CD4-positive, alpha-beta T cell treated with Interleukin-21 for 1 hour (primary cell): ENCODE measurements around the gene IL10RB.
A peak's percentile ranks its signal among the peaks of the same experiment; 100 is the strongest.
"Not testable (repeated sequence)": the region's sequence is repeated elsewhere in the genome, so short reads cannot be mapped to it uniquely, and the experiment has no call there.

Source experiments
- DNase-seq: peaks from one replicate; pipeline ENCODE4 v3.0.0-alpha.2; 2020

IL10RB gene

DNA sequence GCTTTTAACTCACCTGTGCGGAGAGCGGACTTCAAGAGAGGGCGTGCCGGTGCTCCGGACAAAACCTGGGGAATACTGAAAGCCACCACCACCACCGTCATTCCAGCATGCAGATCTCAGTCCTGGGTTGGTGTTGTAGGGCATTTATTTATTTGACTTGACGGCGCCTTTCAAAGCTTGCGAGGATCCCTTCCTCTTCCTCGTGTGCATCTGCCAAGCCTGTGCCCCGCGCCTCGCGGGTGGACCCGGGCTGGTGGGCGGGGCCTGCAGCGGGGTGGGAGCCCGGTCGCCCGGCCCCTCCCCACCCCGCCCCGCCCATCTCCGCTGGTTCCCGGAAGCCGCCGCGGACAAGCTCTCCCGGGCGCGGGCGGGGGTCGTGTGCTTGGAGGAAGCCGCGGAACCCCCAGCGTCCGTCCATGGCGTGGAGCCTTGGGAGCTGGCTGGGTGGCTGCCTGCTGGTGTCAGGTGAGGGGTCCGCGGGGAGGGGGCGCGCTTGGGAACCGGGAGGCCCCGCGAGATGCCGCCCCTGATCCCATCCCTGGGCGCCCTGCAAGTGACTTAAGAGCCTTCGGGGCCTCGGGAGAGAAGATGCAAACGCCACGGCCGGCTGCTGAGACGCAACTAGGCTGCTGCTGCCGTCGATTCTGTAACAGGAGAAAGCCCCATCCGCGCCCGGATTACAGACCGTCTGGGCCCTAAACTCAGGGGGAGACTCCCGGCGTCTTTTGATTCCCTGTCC lies at the start of gene IL10RB:
TSS of gene IL10RB (plus strand) at position 318 of the 739 bp plus-strand sequence. CDS start at position 417, 99 bp downstream.
- DNase-seq, result peak; percentile 76

DNA sequence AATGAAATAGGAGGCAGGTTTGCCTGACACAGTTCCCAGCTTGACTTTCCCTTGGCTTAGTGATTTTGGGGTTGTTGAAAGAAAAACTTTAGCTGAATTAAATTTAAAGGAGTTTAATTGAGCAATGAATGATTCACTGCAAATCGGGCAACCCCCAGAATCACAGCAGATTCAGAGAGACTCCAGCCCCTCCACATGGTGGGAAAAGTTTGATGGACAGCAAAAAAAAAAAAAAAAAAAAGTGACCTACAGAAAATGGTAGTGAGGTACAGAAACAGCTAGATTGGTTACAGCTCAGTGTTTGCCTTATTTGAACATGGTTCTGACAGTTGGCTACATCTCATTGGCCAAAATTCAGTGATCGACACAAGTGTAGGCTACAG lies 49.0 kb upstream of the IL10RB start:
- DNase-seq, result no peak

DNA sequence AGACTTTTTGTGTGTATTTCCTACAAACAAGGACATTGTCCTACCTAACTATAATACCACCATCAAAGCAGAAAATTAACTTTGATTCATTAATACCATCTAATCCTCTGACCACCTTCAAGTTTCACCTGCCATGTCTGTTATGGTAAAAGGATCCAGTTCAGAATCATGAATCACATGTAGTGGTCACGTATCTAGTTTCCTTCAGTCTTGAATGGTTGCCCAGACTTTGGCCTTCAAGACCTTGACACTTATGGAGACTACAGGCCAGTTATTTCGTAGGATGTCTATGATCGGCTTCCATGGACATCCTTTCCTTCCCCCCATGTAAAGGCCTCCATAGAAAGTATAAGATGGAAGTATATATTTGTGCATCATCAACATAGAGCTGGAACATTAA lies 46.9 kb upstream of the IL10RB start:
- no peak for DNase-seq

DNA sequence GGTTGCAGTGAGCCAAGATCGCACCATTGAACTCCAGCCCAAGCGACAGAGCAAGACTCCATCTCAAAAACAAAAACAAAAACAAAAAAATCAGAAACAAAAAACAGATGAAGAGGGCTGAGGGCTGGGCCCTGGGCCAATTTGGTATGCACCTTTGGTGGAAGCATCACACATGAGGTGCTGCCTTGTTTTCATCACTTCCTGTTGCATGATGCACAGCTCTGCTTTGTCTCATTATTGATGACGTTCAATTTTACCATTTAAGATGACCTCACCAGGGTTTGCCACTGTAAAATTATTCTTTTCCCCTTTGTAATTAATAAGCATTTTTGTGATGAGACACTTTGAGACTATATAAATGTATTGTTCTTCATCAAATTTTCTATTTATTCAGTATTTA lies 46.2 kb upstream of the IL10RB start:
- no peak for DNase-seq

DNA sequence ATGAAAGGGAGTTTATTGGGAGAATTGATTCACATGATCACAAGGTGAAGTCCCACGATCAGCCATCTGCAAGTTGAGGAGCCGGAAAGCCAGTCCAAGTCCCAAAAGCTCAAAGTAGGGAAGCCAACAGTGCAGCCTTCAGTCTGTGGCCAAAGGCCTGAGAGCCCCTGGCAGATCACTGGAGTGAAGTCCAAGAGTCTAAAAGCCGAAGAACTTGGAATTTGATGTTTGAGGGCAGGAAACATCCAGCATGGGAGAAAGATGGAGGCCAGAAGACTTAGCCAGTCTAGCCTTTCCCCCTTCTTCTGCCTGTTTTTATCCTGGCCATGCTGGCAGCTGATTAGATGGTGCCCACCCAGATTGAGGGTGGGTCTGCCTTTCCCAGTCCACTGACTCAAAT lies 40.8 kb upstream of the IL10RB start:
- not testable (repeated sequence) for DNase-seq

DNA sequence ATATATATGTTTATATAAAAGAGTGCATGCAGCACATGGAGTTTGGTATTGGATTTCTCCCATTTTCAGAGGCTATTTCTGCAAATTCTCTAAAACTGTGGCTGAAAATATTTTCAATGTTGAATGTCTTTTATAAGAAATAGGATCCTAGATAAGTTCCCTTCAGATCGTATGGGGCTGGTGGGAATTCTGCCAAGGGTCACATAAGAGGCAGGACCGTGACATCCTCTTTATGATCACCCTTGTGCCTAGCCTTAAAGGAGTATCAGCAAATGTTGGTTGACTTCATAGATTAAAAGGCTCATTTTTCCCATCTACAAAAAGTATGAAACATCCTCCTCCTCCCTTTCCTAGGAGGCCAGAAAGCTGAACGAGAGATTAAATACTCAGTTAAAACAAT lies 37.7 kb upstream of the IL10RB start:
- no peak for DNase-seq

DNA sequence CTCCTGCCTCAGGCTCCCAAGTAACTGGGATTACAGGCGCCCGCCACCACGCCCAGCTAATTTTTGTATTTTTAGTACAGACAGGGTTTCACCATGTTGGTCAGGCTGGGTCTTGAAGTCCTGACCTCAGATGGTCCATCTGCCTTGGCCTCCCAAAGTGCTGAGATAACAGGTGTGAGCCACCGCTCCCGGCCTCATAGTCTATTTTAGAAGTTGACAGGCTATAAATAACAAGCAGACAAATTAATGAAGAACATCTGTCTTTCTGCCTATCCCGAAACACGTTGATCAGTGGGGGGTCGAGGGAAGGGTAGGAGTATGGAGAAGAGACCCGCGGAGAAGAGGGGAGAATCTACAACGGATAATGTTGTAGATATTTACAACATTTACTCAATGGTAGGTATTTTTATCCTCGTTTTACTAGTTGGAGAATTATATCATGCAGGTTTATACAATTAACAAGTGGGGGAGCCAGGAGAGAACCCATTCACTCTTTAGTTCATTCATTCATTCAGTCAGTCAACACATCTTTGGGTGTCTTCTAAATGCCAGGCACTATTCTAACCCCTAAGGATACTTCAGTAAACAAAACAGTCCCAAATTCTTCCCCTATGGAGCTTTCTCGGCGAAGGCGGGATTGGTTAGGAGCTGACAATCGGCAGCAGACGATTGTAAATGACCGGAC lies 36.9 kb upstream of the IL10RB start:
- no peak for DNase-seq

DNA sequence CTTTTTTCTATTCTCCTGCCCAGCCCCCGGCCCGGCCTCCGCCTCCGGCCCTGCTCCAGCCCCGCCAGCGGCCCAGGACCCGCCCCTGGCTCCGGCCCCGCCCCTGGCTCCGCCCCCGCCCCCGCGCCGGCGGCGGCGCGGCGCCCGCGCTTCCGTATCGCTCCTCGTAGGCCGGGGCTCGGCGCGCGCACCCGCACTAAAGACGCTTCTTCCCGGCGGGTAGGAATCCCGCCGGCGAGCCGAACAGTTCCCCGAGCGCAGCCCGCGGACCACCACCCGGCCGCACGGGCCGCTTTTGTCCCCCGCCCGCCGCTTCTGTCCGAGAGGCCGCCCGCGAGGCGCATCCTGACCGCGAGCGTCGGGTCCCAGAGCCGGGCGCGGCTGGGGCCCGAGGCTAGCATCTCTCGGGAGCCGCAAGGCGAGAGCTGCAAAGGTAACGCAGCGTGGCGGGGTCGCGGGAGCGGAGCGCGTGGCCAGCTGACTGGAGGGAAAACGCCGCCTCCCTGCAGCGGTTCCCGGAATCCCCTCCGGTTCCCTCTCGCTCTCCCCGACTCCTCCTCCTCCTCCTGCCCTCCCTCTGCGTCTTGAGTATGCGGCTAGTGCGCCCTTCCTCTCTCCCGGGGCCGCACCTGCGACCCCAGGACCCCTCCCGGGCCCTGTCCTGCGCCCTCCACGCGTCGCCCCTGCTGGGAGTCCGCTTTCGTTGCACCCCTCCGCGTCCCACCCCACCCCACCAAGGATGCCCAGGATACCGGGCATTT lies 36.2 kb upstream of the IL10RB start, which contains the start of gene IFNAR2:
TSS of gene IFNAR2 (plus strand) at position 155 of the 761 bp plus-strand sequence. CDS start 11,985 bp downstream, outside the sequence.
- peak; percentile 75 for DNase-seq

DNA sequence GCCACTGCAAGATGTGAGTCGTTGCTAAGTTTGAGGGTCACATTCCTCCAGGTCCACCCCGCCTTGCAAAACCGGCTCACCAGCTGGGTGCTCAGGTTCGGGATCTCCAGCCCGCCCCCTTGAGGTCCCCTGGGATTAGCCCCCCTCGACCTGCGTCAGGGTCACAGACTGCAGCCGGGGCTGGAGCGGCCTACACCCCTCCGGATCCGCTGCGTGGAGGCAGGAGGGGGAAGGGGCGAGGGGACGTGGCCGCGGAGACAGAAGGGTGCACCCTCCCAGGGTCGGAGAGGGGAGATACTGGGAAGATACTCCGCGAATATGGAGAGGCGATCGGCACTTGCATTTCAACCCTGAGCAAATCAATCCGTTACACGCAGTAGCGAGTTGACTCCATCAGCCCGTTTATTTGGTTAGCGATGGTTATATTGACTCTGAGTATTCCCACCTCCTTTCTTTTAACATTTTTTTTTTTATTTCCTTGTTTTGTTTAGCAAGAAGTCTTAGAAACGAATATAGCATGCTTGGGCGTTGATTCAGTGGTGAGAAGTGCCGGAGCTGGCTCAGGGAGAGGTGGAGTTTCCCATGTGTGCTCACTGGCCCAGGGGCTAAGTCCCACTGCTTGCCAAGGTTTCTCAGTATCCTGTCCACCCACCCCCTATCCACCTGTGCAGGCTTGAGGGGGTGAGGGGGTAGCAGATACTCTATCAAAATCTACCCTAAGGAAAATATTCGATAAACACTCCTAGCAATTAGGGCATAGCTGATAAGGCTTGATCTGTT lies 35.4 kb upstream of the IL10RB start:
- DNase-seq, result peak; percentile 42

DNA sequence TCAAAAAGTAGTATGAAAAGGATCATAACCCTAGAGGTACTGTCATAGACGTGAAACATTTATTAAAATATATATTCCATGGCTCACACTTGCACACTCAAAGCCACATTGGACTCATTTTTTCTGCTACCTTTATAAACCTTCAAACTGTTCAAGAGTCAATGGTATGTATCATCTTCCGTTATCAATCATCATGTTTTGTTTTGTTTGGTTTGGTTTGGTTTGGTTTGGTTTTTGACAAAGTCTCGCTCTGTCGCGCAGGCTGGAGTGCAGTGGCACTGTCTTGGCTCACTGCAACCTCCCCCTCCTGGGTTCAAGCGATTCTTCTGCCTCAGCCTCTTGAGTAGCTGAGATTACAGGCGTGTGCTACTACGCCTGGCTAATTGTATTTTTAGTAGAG lies 34.6 kb upstream of the IL10RB start:
- no peak for DNase-seq

DNA sequence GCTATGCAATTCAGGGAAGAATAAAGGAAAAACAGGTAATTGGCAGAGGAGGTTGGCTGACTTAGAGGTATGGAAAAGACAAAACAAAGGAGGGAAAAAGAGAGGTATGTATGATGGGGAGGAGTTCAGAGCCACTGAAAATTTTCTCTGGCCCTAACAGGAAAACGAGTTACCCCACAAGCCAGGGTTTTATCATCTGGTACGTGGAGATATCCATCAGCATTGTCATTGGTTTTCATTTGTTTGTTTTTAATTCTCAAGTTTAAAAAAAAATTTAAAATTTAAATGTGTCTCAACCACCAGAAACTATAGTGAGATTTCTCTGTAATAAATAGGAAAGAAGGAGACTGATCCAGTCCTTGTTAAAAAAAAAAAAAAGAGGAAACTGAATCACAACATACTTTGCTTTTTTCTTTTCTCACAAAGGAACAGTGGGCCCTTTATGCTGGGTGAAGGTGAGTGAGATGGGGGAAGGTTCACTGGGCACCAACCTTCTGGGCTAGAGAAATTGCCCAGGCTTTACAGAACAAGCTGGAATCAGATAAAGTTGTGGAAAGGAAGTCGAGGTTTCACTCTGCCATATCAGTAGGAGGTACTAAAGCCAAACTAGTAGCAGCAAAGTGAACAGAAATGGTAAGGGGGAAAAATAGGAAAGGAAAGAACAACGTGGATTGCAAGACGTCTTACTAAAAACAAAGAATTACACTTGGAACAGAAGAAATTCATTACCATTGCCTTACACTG lies 33.7 kb upstream of the IL10RB start:
- no peak for DNase-seq

DNA sequence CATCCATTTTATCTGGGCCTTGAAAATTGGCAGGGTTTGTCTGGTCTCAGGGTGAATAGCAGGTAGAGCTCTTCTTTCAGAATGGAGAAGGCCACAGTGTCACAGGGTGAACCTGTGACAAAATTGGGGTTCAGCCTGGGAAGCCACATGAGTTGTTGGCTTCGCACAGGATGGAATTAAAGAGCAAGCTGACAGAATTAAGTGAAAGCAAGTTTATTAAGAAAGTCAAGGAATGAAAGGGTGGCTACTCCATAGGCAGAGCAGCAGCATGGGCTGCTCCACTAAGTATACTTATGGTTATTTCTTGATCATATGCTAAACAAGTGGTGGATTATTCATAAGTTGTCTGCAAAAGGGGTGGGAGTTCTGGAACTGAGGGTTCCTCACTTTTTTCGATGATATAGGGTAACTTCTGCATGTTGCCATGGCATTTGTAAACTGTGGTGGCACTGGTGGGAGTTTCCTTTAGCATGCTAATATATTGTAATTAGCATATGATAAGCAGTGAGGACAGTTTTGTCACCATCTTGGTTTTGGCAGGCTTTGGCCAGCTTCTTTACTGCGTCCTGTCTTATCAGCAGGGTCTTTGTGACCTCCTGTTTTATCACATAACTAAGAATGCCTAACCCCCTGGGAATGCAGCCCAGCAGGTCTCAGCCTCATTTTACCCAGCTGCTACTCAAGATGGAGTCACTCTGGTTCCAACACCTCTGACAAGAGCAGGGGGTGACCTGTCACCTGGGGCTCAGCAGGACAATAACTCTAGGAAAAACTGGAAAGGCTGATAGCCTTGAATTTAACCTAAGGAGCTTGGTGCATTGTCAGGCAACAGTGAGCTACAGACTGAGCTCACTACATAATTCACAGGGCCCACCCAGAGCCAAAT lies 31.3 kb upstream of the IL10RB start:
- DNase-seq, result no peak

DNA sequence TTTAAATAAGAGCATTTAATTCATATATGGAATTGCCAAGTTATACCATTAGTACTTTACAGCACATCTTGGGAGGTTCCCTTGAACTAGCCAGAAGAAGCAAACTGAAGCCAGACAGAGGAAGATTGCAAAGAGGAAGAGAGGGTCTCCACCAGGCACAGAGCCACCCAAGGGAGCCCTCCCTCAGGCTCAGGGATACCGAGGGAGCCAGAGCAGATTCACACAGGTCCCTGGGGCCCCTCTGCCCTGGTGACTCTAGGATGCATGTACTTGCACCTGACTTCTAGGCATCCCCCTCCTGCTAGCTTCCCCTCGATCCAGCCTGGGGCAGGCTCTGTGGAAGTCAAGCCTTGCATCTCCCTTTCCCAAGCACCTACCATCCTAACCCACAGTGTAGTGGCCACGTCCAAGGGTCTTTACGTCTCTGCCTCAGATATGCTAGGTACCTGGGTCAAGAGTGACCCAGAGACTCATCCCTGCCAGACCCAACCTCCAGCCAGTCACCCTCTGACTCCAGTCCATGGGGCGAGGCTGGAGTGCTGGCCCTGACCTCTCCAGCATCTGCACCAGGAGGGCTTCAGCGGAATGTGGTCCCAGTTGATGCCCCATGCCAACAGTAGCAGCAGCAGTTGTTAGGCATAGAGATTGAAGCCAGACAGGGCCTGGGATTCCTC lies 30.0 kb upstream of the IL10RB start:
- no peak for DNase-seq

DNA sequence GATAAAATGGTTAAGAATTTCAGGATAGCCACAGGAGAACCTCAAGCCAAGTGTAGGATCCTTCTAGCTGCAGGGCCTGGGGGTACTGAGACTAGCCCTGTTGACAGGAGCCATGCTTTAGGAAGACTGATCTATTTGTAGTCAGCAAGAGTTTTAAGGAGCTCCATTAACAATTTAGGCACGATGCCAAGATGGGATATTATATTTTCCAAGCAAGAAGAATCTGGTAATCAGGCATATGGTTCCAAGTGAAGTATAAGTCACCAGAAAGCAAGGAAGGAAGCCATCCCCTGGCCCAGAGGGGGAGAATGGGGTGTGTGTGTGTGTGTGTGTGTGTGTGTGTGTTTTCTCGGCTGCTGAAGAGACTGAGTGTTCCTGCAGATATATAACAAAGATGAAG lies 29.4 kb upstream of the IL10RB start:
- no peak for DNase-seq

DNA sequence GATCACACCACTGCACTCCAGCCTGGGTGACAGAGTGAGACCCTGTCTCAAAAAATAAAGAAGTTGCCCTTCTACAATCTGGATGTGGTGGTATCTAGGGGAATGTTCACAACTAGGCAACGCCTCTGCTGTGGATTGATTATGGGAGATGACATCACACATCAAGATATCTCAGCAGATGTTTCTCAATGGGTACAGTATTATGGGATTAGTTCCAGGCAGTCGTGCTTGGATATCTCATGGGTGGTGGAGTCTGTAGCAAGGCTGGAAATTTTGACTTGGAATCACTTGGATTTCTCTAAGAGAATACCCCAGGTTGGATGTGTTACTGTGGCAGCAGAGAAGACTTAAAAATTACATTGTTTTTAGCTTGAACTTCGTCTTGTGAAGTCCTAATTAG lies 28.7 kb upstream of the IL10RB start:
- no peak for DNase-seq

DNA sequence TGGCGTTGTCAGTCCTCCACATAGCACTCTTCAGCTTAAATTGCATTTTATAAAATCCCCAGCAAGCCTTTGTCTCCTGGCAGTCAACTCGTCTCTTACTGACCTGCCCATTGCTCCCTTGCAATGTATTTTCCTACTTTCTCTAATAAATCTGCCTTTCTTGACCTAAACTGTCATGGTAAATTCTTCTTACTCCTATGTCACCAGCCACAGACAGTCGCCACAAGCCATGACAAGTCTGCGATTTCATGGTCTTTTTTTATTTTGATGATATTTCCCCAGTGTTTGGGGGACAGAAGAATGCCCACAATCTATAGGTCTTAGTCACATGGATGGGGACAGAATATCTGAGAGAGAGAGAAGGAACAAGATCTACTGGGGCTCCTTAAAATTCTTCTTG lies 28.0 kb upstream of the IL10RB start:
- DNase-seq, result no peak

DNA sequence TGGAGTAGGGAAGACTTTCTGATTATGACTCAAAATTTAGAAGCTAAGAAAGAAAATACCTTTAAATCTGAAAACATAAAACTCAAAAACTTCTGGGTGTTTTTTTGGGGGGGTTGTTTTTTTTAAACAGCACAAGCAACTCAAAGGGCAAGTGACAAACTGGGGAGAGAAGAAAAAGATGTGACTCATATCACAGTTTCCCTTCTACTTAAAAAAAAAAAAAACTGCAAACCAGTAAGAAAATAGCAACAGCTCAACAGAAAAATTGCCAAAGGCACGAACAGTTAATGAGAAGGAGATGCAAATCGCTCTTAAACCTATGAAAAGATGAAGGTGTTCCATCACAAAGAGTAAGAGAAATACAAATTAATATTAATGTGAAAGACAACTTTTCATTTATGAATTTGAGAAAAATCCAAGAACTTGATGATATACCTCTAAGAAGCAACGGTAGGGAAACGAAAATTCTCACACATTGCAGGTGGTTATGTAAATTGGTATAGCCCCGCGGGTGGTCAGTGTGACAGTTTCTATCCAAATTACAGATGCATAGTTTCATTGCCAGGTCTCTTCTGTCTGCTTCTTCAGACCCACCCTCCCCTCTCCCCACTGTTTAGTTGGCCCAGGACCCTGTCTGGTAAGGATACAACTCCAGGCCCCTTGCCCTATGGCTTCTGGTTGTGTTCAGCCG lies 27.5 kb upstream of the IL10RB start:
- peak; percentile 53 for DNase-seq

DNA sequence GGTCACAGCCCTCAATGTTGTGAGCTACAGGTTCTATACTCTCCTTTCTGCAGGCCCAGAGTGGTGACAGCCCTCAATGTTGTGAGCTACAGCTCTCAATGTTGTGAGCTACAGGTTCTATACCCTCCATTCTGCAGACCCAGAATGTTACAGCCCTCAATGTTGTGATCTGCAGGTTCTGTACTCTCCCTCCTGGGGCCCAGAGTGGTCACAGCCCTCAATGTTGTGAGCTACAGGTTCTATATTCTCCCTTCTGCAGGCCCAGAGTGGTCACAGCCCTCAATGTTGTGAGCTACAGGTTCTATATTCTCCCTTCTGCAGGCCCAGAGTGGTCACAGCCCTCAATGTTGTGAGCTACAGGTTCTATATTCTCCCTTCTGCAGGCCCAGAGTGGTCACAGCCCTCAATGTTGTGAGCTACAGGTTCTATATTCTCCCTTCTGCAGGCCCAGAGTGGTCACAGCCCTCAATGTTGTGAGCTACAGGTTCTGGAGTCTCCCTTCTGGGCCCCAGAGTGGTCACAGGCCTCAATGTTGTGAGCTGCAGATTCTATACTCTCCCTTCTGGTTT lies 26.5 kb upstream of the IL10RB start:
- not testable (repeated sequence) for DNase-seq

DNA sequence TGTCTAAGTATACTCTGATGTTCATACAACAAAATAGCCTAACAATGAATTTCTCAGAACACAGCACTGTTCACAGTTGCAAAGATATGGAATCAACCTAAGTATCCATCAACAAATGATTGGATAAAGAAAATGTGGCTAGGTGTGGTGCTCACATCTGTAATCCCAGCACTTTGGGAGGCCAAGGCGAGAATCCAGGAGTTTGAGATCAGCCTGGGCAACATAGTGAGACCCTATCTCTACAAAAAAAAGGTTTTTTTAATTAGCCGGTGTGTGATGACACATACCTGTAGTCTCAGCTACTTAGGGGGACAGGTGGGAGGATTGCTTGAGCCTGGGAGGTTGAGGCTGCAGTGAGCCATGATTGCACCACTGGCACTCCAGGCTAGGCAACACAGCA lies 25.8 kb upstream of the IL10RB start:
- DNase-seq, result no peak

DNA sequence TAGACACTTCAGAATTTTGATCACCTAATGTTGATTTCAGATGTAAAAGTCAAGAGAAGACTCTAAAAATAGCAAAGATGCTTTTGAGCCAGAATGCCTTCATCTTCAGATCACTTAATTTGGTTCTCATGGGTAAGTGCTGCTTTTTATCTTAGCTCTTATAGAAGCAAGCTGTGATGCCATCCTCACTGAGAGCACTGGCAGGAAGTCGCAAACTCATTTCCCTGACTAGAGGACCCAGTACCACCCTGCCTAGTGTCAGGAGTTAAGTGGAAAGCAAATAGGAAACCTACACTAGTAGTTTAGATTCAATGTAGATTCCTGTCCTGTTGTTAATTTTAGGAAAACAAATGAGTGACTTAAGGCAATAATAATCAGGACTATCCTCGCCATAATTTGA lies 24.3 kb upstream of the IL10RB start:
- peak; percentile 30 for DNase-seq
